HepG2 (cell line): ENCODE data around the gene ABCC3. TPM values are rescaled to one million over a fixed set of nuclear protein-coding genes. Genes with fewer than 3 reads are reported as not detected.

Experiments used
- CHD4 ChIP-seq: fragments of 200-600 bp; sonication (generic); IDR thresholded peaks from 2 replicates; pipeline ENCODE4 v1.7.0; 2017; ENCODE audit warnings: mild to moderate bottlenecking, low read length, borderline replicate concordance
- FOXJ3 ChIP-seq: sonication (generic); formaldehyde crosslinking; IDR thresholded peaks from 2 replicates; pipeline ENCODE4 v1.4.0; 2020; ENCODE audit warnings: missing genetic modification reagents, mild to moderate bottlenecking, borderline replicate concordance
- RNF2 ChIP-seq: fragments of 450-650 bp; conservative IDR thresholded peaks from 2 replicates; pipeline ENCODE4 v1.6.1; 2016; ENCODE audit warnings: low read depth
- RORA ChIP-seq: sonication (generic); formaldehyde crosslinking; IDR thresholded peaks from 2 replicates; pipeline ENCODE4 v1.5.0; 2020; ENCODE audit warnings: mild to moderate bottlenecking, missing genetic modification reagents, moderate library complexity
- SATB2 ChIP-seq: sonication (generic); formaldehyde crosslinking; IDR thresholded peaks from 2 replicates; pipeline ENCODE4 v1.5.0; 2020; ENCODE audit warnings: missing genetic modification reagents
- TRIM24 ChIP-seq: sonication (generic); formaldehyde crosslinking; IDR thresholded peaks from 2 replicates; pipeline ENCODE4 v1.8.0; 2022; ENCODE audit warnings: mild to moderate bottlenecking, missing genetic modification reagents
- ZBTB34 ChIP-seq: sonication (generic); formaldehyde crosslinking; IDR thresholded peaks from 2 replicates; pipeline ENCODE4 v1.8.0; 2022; ENCODE audit warnings: mild to moderate bottlenecking, missing genetic modification reagents
- ZBTB49 ChIP-seq: sonication (generic); formaldehyde crosslinking; IDR thresholded peaks from 2 replicates; pipeline ENCODE4 v1.4.0; 2020; ENCODE audit warnings: missing genetic modification reagents, borderline replicate concordance
- ZKSCAN5 ChIP-seq: sonication (generic); formaldehyde crosslinking; IDR thresholded peaks from 2 replicates; pipeline ENCODE4 v1.5.1; 2020; ENCODE audit warnings: mild to moderate bottlenecking, missing genetic modification reagents
- ZNF770 ChIP-seq: sonication (generic); formaldehyde crosslinking; IDR thresholded peaks from 2 replicates; pipeline ENCODE4 v1.5.0; 2020; ENCODE audit warnings: mild to moderate bottlenecking, missing genetic modification reagents
- polyA plus RNA-seq, 8 experiments: library from polyadenylated mRNA; depleted of rRNA in 3 of 8; stranded (reverse) in 7 of 8; unstranded in 1 of 8; fragments of >200 nt; fragmentation: Illumina TruSeq in 4 of 8; extraction: Trizol in 4 of 8; gene quantifications; 2 replicates each; pipeline versions ENCODE4 v1.2.1 to v1.2.3, GENCODE V29; 2011 to 2016; ENCODE audit warnings: low read depth in 4 of 8, missing spikeins in 1 of 8, mixed read lengths in 1 of 8; ENCODE audit not compliant: insufficient read depth in 1 of 8
- total RNA-seq, 5 experiments: library from RNA; depleted of rRNA; stranded (reverse); fragments of >200 nt; fragmentation: Illumina TruSeq; extraction: Trizol; gene quantifications; 2 replicates each; pipeline ENCODE4 v1.2.3, GENCODE V29; 2016; ENCODE audit warnings: low read depth in 1 of 5
- TF ChIP-seq, protein P1 (sequence below): IDR thresholded peaks from 2 replicates; pipeline ENCODE4 v1.6.1; 2016; ENCODE audit warnings: low read depth, missing genetic modification reagents, missing compliant biosample characterization
- TF ChIP-seq, protein P2 (sequence below): sonication (generic); formaldehyde crosslinking; IDR thresholded peaks from 2 replicates; pipeline ENCODE4 v1.4.0; 2020; ENCODE audit warnings: mild to moderate bottlenecking, missing genetic modification reagents
- TF ChIP-seq, protein P3 (sequence below): sonication (generic); formaldehyde crosslinking; IDR thresholded peaks from 2 replicates; pipeline ENCODE4 v1.8.0; 2022; ENCODE audit warnings: missing genetic modification reagents, mild to moderate bottlenecking, inconsistent platforms, borderline replicate concordance

ABCC3 gene
- total and polyA plus RNA-seq, 2 of the 13 experiments (the other 11 are each of a cell fraction or from before 2014, with no cell fraction given), result 25.2 to 50.7 TPM

- TF ChIP-seq, protein P1, sequence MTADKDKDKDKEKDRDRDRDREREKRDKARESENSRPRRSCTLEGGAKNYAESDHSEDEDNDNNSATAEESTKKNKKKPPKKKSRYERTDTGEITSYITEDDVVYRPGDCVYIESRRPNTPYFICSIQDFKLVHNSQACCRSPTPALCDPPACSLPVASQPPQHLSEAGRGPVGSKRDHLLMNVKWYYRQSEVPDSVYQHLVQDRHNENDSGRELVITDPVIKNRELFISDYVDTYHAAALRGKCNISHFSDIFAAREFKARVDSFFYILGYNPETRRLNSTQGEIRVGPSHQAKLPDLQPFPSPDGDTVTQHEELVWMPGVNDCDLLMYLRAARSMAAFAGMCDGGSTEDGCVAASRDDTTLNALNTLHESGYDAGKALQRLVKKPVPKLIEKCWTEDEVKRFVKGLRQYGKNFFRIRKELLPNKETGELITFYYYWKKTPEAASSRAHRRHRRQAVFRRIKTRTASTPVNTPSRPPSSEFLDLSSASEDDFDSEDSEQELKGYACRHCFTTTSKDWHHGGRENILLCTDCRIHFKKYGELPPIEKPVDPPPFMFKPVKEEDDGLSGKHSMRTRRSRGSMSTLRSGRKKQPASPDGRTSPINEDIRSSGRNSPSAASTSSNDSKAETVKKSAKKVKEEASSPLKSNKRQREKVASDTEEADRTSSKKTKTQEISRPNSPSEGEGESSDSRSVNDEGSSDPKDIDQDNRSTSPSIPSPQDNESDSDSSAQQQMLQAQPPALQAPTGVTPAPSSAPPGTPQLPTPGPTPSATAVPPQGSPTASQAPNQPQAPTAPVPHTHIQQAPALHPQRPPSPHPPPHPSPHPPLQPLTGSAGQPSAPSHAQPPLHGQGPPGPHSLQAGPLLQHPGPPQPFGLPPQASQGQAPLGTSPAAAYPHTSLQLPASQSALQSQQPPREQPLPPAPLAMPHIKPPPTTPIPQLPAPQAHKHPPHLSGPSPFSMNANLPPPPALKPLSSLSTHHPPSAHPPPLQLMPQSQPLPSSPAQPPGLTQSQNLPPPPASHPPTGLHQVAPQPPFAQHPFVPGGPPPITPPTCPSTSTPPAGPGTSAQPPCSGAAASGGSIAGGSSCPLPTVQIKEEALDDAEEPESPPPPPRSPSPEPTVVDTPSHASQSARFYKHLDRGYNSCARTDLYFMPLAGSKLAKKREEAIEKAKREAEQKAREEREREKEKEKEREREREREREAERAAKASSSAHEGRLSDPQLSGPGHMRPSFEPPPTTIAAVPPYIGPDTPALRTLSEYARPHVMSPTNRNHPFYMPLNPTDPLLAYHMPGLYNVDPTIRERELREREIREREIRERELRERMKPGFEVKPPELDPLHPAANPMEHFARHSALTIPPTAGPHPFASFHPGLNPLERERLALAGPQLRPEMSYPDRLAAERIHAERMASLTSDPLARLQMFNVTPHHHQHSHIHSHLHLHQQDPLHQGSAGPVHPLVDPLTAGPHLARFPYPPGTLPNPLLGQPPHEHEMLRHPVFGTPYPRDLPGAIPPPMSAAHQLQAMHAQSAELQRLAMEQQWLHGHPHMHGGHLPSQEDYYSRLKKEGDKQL, result no peak
- TF ChIP-seq CHD4, result no peak
- TF ChIP-seq RNF2, result no peak
- TF ChIP-seq ZBTB49 (CRISPR knock-in tag), result no peak
- TF ChIP-seq, protein P2, sequence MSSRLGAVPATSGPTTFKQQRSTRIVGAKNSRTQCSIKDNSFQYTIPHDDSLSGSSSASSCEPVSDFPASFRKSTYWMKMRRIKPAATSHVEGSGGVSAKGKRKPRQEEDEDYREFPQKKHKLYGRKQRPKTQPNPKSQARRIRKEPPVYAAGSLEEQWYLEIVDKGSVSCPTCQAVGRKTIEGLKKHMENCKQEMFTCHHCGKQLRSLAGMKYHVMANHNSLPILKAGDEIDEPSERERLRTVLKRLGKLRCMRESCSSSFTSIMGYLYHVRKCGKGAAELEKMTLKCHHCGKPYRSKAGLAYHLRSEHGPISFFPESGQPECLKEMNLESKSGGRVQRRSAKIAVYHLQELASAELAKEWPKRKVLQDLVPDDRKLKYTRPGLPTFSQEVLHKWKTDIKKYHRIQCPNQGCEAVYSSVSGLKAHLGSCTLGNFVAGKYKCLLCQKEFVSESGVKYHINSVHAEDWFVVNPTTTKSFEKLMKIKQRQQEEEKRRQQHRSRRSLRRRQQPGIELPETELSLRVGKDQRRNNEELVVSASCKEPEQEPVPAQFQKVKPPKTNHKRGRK (CRISPR knock-in tag), result no peak
- TF ChIP-seq ZKSCAN5, result no peak
- peak; percentile 56; the same call in 1 of the 2 replicates for TF ChIP-seq TRIM24 (CRISPR knock-in tag)
- 0 out of 2 replicates have a peak, but pooled peaks have one; percentile 25 for TF ChIP-seq FOXJ3 (CRISPR knock-in tag)
- TF ChIP-seq ZNF770 (CRISPR knock-in tag), result no peak
- TF ChIP-seq, protein P3, sequence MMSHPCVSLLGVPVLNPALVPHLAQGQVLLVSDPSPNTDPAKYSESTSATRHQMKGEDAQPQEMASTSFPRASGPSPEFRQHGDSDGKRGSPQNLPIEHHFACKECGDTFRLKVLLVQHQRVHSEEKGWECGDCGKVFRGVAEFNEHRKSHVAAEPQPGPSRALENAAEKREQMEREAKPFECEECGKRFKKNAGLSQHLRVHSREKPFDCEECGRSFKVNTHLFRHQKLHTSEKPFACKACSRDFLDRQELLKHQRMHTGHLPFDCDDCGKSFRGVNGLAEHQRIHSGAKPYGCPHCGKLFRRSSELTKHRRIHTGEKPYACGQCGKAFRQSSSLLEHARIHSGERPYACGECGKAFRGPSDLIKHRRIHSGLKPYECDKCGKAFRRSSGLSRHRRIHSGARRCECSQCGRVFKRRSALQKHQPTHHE (CRISPR knock-in tag), result no peak
- no peak for TF ChIP-seq RORA
- peak; percentile 96 for TF ChIP-seq ZBTB34 (CRISPR knock-in tag)
- peak; percentile 68; the same call in 1 of the 2 replicates for TF ChIP-seq SATB2 (CRISPR knock-in tag)
Measured at GRCh38 chr17:50635982-50636803, 1.5 kb downstream of the ABCC3 start (continued).
